Kidney (tissue), 14 donors: ENCODE measurements around the gene LRRC34. TPM values are rescaled to one million over a fixed set of nuclear protein-coding genes. Genes with fewer than 3 reads are reported as not detected.

Experiments used
- DNase-seq, 5 donors: peaks; one replicate each; pipeline ENCODE4 v3.0.0-alpha.2; 2013 to 2020
- FAIRE-seq: peaks from 2 replicates; lab custom pipeline; 2012; peaks lifted over from hg19 to GRCh38; lab: Jason Lieb, UNC
- H3K27ac ChIP-seq, 2 donors: one replicate each; pipeline ENCODE4 v1.7.0; 2013; ENCODE audit warnings: low read depth in 2 of 2, low read length in 2 of 2, inconsistent platforms in 1 of 2
- H3K27me3 ChIP-seq: one replicate; pipeline ENCODE4 v1.7.1; 2013; ENCODE audit warnings: low read length, inconsistent platforms; ENCODE audit not compliant: control insufficient read depth, insufficient read depth
- H3K36me3 ChIP-seq, 3 donors: one replicate each; pipeline versions ENCODE4 v1.7.0 to v1.7.1; 2013; ENCODE audit warnings: low read length in 3 of 3, control low read depth in 1 of 3, inconsistent platforms in 1 of 3; ENCODE audit not compliant: insufficient read depth in 3 of 3, control insufficient read depth in 2 of 3
- H3K4me1 ChIP-seq, 3 donors: one replicate each; pipeline versions ENCODE4 v1.7.0 to v1.7.1; 2013; ENCODE audit warnings: low read length in 3 of 3, inconsistent platforms in 1 of 3, low read depth in 1 of 3; ENCODE audit not compliant: control insufficient read depth in 2 of 3, insufficient read depth in 2 of 3
- H3K4me3 ChIP-seq, 3 donors: one replicate each; pipeline versions ENCODE4 v1.7.0 to v1.8.1; 2013; ENCODE audit warnings: low read length in 3 of 3, control low read depth in 1 of 3, inconsistent platforms in 1 of 3
- H3K9ac ChIP-seq, 3 donors: one replicate each; pipeline versions ENCODE4 v1.7.0 to v1.7.1; 2013; ENCODE audit warnings: low read length in 3 of 3, control low read depth in 1 of 3, inconsistent platforms in 1 of 3
- H3K9me3 ChIP-seq, 3 donors: one replicate each; pipeline versions ENCODE4 v1.7.0 to v1.7.1; 2013; ENCODE audit warnings: low read length in 3 of 3, control low read depth in 1 of 3, inconsistent platforms in 1 of 3; ENCODE audit not compliant: control insufficient read depth in 2 of 3, insufficient read depth in 1 of 3
- intact Hi-C: fragments of 100-400 bp; cut with DNase I; formaldehyde crosslinking; loops from one replicate; pipeline ENCODE4 v1.11.1; 2022
- polyA plus RNA-seq: library from polyadenylated mRNA; stranded (reverse); fragments of 350-450 nt; fragmentation: Illumina TruSeq; extraction: RNeasy Lipid Tissue Mini Kit (QIAGEN cat#74804); gene quantifications from one replicate; pipeline ENCODE4 v1.2.3, GENCODE V29; 2014; ENCODE audit warnings: low read depth, low replicate concordance; ENCODE audit not compliant: insufficient read depth
- total RNA-seq: library from RNA; stranded (reverse); fragmentation: NEBNext Ultra II Directional; extraction: Animal tissue kit (Norgen Biotek cat#: 25700); gene quantifications from one replicate; pipeline ENCODE4 v1.2.1, GENCODE V29; 2021
- TF ChIP-seq, protein P1 (sequence below): IDR thresholded peaks from 3 replicates; pipeline ENCODE4 v1.5.1; 2012; ENCODE audit warnings: mild to moderate bottlenecking, moderate library complexity, borderline replicate concordance; ENCODE audit not compliant: insufficient read depth; ENCODE audit errors: extremely low read depth
- donor health status: control.
- donor health status: control.
- donor health status: control.
- donor health status: control.
- donor health status: control.
- donor health status: DM: yes; HTN: yes; CAD: no.
- donor health status: Normal renal cell carcinoma (clear cell type).

LRRC34 gene
- total and polyA plus RNA-seq, 2 donors from 2014 or later: 4.0 to 5.7 TPM

DNA sequence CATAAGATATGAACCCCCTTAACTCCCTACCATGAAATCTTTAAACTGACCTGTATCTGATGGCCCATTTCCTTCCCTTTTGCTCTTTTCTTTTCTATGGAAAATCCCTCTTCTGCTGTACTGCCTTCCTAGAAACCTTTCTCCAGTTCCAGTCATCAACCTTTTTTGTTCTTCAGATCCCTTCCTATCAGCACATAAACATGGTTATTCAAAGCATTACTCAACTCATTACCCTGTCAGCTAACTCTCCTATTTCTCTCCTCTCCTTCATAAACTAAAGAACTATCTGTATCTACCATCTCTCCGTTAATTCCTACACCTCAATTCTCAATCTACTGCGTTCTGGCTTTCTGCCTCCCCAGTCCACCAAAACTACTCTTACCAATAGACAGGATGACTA lies 60.8 kb downstream of the LRRC34 start:
- TF ChIP-seq, protein P1, sequence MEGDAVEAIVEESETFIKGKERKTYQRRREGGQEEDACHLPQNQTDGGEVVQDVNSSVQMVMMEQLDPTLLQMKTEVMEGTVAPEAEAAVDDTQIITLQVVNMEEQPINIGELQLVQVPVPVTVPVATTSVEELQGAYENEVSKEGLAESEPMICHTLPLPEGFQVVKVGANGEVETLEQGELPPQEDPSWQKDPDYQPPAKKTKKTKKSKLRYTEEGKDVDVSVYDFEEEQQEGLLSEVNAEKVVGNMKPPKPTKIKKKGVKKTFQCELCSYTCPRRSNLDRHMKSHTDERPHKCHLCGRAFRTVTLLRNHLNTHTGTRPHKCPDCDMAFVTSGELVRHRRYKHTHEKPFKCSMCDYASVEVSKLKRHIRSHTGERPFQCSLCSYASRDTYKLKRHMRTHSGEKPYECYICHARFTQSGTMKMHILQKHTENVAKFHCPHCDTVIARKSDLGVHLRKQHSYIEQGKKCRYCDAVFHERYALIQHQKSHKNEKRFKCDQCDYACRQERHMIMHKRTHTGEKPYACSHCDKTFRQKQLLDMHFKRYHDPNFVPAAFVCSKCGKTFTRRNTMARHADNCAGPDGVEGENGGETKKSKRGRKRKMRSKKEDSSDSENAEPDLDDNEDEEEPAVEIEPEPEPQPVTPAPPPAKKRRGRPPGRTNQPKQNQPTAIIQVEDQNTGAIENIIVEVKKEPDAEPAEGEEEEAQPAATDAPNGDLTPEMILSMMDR: no peak
- Histone ChIP-seq H3K27ac (no peak overlapping the region), H3K27me3 (no peaks in the 10 kb centered on the region), H3K4me1 (no peaks in the 10 kb centered on the region), H3K4me3 (no peak overlapping the region), H3K36me3 (no peaks in the 10 kb centered on the region), H3K9ac (no peak overlapping the region), H3K9me3 (no peaks in the 10 kb centered on the region)
- FAIRE-seq: no peak
- no peak for DNase-seq
- intact Hi-C loops: no loop called here

DNA sequence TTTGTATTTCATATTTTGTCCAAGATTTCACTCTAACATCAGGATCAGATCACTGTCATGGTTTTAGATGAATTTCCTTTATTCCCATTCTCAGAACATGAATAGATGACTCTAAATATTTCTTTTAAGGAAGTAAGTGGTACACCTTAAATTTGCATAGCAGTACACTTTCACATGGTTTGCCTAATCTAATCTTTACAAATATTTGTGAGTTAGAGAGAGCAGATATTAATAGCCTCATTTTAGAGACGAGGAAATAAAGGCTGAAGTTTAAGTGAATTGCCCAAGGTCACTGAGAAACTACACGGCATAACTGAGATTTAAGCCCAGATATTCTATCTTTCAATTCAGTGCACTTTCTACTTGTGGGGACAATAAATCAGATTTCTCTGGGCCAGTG lies 62.0 kb downstream of the LRRC34 start:
- no peak overlapping the region for H3K4me3 ChIP-seq

DNA sequence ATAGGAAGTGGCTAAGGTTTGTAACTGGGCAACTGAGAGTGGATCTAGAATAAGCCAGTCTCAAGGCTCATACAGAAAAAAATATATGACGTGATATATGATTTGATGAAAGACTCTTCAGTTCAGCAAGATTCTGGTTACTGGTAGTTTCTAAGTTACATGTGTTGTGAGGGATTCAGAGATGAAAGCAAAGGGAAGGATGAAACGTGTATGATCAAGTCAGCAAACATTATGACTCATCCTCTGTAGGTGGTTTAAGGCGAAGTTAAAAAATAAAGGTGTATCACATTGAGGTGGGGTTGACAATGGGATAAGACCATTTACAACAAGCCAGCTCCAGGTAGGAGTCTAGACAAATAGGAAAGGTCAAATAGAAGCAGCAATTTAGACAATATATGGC lies 64.0 kb downstream of the LRRC34 start:
- intact Hi-C loops: no loop called here
- no peaks in the 10 kb centered on the region for H3K4me1 ChIP-seq
- no peaks in the 10 kb centered on the region for H3K36me3 ChIP-seq
- no peak overlapping the region for H3K27ac ChIP-seq
- no peak for FAIRE-seq
- DNase-seq: no peak
- no peaks in the 10 kb centered on the region for H3K9me3 ChIP-seq
- no peaks in the 10 kb centered on the region for H3K27me3 ChIP-seq
- no peak overlapping the region for H3K9ac ChIP-seq
- no peak overlapping the region for H3K4me3 ChIP-seq
- TF ChIP-seq, protein P1: no peak

More for the DNA sequence above, 62.0 kb downstream of the LRRC34 start:
- no peak for DNase-seq
- no peak for FAIRE-seq
- Histone ChIP-seq H3K9me3 (no peaks in the 10 kb centered on the region), H3K27ac (no peak overlapping the region), H3K36me3 (no peaks in the 10 kb centered on the region), H3K9ac (no peak overlapping the region), H3K27me3 (no peaks in the 10 kb centered on the region), H3K4me1 (no peaks in the 10 kb centered on the region)
- TF ChIP-seq, protein P1: no peak
- intact Hi-C loops: no loop called here

DNA sequence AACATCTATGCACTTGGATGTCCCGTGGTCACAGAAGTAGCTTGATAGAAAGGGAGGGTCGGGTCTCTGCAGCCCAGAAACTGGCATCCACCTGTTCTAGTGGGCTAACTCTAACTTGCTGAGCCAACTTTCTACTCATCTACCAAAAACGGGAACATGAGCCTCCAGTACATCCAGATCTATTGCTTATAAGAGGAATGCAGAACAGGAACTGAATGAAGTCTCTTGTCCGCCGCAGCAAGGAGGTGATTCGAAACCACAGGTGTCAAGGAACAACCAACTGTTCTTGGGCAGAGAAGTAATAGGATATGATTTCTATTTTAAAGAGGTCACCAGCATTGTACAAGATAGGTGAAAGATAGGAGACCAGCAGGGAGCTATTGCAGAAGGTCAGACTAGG lies 65.8 kb downstream of the LRRC34 start:
- no peaks in the 10 kb centered on the region for H3K9me3 ChIP-seq
- DNase-seq (no peak), FAIRE-seq (no peak)
- H3K27ac ChIP-seq: no peak overlapping the region
- H3K9ac ChIP-seq: no peak overlapping the region
- H3K4me1 ChIP-seq: peaks cover 0 to 3% (median 0%) of the 10 kb centered on the region in 3 donors
- TF ChIP-seq, protein P1: no peak
- H3K36me3 ChIP-seq: no peaks in the 10 kb centered on the region
- intact Hi-C loops: no loop called here
- no peak overlapping the region for H3K4me3 ChIP-seq
- no peaks in the 10 kb centered on the region for H3K27me3 ChIP-seq
